Activated CD4-positive, CD25-positive, alpha-beta regulatory T cell treated with anti-CD3 and anti-CD28 coated beads, Interleukin-2, amount 50 U/mL, for 24 hours (primary cell): ENCODE results near the gene RAI14.
"Not testable (repeated sequence)": the region's sequence is repeated elsewhere in the genome, so short reads cannot be mapped to it uniquely, and the experiment has no call there.

ENCODE experiments used
- ATAC-seq, 2 donors: fragments of 150-1000 bp; cut with Tn5 transposase; one replicate each; pipeline ENCODE4 v1.10.0; 2021; ENCODE audit warnings: mild to moderate bottlenecking in 1 of 2, moderate library complexity in 1 of 2

Gene RAI14

GRCh38 chr5:34775886-34776285 is 119.8 kb downstream of the RAI14 start:
- ATAC-seq, result no peak

DNA sequence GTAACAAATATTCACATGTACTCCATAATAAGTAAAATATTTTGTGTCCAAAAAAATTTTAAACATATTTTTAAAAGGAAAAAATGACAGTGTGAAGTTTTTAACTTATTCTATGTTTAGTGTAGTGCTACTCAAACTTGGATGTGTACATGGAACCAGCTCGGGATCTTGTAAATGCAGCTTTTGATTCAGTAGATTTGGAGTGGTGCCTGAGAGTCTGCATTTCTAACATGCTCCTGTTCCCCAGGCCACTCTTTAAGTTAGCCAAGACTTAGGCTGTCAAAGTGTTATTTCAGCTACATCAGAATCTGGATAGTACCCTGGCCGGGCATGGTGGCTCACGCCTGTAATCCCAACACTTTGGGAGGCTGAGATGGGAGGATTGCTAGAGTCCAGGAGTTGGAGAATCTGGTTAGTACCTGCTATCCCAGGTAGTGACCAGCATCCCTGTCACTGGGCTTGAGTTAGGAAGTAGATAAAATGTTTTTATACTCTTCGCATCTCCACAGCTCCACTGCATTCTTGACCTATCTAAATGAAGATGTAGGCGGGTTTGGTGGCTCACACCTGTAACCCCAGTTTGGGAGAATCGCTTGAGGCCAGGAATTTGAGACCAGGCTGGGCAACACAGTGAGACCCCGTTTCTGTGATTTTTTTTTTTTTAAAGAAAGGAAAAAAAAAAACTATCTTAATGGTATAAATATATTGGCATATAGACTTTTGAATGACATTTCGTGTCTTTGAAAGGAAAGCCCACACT is 122.1 kb downstream of the RAI14 start:
- no peak for ATAC-seq

- ATAC-seq, result not testable (repeated sequence)
Measured at GRCh38 chr5:34783892-34784291, 127.8 kb downstream of the RAI14 start.

DNA sequence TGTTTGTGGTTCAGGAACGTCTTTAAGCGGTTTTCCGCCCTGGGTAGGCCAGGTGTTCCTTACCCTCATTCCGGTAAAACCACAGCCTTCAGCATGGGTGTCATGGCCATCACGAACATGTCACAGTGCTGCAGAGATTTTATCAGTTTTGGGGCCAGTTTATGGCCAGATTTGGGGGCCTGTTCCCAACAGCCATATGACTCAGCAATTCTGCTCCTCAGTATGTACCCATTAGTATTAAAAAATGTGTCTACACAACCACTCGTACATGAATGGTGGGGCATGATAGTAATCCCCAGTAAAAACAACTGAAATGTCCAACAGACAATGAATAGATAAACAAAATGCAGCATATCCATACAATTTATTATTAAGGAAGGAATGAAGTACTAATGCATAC is 130.9 kb downstream of the RAI14 start:
- no peak for ATAC-seq

- ATAC-seq, result no peak
Measured at GRCh38 chr5:34789021-34789531, 132.9 kb downstream of the RAI14 start.

DNA sequence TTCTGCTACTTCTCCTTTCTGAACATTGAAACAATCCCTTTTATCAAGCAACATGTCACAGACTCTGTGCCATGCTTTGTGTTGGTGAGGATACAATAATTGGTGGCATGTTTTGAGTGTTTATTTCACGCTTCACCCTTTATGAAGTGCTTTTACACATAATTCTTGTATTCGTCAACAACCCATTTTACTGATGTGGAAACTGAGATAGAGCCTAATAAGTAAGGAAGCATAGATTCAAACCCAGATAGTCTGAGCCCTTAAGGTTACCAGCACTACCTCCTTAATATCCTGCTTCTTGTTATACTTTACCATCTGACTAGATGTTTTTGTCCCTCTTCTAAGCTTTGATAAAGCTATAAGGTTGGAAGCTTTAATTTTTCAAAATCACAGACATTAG is 133.5 kb downstream of the RAI14 start:
- ATAC-seq, result no peak

DNA sequence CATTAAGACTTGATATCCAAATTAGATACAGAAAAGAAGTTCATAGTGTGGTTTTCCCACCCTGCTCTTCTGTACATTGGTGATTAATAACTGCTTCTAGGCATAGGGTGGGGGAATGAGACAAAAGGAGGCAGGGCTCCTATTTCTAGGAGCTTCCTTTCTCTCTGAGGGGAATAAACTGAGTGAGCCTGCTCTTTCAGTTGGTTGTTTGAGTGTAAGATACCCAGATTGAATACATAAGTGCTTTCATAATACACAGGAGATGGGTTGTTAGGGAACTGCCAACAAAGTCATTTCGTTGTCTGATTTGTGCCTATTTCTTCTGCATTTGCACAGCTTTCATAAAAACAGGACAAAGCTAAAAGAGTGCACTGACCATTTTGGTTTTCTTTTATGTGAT is 133.9 kb downstream of the RAI14 start:
- ATAC-seq, result no peak

- no peak for ATAC-seq
Measured at GRCh38 chr5:34791761-34792244, 135.7 kb downstream of the RAI14 start.

DNA sequence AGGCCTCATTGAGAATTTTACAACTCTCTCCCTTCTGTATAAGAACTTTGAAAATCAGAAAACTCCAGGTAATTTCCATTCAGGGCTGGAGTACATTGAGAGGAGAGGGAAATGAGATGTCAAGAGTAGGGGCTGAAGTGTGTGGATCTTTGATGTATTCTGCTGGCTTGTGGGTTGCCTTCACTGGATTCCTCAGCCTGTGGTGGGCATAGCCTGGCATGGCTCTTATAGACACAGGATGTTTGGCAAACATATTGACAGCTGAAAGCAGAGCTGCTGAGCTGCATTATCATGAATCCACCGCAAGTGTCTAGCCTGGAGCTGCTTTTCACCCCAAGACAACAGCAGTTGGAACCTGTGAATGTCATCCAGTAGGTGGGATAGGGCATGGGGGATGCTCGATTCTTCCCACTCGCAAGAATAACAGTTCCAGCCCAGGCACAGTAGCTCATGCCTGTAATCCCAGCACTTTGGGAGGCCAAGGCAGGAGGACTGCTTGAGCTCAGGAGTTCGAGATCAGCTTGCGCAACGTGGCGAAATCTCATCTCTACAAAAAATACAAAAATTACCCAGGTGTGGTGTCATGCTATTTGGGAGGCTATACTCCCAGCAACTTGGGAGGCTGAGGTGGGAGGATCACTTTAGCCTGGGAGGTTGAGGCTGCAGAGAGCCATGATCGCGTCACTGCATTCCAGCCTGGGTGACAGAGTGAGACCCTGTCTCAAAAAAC is 146.9 kb downstream of the RAI14 start:
- no peak for ATAC-seq

- no peak for ATAC-seq
Measured at GRCh38 chr5:34803974-34804732, 148.0 kb downstream of the RAI14 start.

GRCh38 chr5:34804913-34805312 is 148.8 kb downstream of the RAI14 start:
- no peak for ATAC-seq

GRCh38 chr5:34806532-34806931 is 150.4 kb downstream of the RAI14 start:
- ATAC-seq, result no peak

DNA sequence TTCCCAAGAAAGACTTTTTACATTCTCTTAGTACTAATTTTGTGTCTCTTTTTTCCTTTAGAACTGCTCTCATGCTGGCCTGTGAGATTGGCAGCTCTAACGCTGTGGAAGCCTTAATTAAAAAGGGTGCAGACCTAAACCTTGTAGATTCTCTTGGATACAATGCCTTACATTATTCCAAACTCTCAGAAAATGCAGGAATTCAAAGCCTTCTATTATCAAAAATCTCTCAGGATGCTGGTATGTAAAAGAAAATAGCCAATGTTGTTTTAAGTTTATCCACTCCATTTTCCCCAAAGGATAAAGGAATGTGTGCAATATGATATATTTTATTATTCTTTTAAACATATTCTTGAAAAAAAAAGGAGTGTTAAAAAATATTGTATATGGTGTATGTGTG is 155.6 kb downstream of the RAI14 start:
- ATAC-seq, result no peak

DNA sequence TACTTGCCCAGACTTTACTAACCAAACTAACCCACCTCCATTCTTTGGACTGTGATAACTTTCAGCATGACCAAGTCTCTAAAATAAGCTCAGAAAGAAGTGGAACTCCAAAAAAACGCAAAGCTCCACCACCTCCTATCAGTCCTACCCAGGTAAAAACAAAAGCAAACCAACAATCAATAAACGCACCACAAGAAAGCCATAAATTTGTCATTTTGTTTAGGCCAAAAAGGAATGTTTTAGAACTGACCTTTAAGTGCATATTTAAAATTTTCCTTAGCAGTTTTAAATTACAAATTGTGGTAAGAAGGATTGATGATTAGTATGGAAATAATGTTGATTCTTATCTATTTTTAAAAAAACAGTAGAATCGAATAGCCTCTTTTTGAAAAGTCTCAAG is 157.4 kb downstream of the RAI14 start:
- no peak for ATAC-seq

DNA sequence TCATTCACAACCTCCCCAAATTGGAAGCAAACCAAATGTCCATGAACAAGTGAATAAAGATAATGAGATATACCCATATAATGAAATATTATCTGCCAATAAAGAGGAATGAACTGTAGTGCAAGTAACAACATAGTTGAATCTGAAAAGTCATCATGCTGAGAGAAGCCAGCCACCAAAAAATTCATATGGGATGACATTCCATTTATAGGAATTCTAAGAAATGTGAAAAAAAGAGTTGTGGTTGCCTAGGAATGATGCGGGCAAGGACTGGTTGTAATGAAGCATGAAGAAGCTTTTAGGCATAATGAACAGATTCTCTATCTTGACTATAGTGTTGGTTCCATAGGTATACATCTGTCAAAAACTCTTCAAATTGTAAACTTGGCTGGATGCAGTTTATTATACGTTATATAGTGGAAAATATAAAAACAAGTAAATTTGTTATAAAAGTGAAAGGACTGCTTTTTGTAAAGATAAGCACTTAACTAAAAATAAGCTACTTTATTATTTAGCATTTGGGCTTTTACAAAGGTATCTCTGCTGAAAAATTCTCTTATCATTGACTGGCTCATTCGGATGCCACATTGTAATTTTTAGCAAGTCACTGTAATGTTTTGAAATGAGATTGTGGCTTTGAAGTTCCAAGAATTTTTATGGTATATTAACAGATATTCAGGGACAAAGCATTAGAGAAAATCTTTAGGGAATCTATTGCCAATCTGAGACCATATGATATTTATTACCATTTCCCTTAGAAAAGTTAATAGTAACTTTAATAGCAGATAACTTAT is 161.6 kb downstream of the RAI14 start:
- no peak for ATAC-seq

DNA sequence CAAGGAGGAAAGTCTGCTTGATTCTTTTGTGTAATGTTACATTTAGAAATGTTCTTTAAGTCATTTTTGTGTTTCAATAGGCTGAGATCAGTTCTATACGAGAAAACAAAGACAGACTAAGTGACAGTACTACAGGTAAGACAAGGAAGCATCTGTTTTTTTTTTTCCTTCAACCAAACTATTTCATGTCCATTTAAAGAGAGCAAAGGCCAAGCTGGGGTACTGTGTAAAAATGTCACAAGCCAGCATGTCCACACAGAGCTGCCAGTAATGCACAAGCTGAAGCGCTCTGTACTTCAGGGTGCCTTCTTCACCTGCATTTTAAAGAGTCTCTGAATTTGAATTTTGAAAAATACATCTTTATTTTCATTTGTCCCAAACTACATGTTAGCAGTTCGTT is 162.6 kb downstream of the RAI14 start:
- no peak for ATAC-seq

- ATAC-seq, result no peak
Measured at GRCh38 chr5:34820593-34820992, 164.5 kb downstream of the RAI14 start.

- ATAC-seq, result no peak
Measured at GRCh38 chr5:34822956-34823715, 167.0 kb downstream of the RAI14 start.

GRCh38 chr5:34826347-34826746 is 170.2 kb downstream of the RAI14 start:
- no peak for ATAC-seq

GRCh38 chr5:34827588-34828506 is 171.7 kb downstream of the RAI14 start:
- ATAC-seq, result no peak
